ENCODE data around the gene LRRC66.

- TF ChIP-seq CTCF (IDR thresholded peaks at IDR 0.05; ENCODE audit: poor library complexity, severe bottlenecking) (no peak), MXI1 (conservative IDR thresholded peaks at IDR 0.05; ENCODE audit: poor library complexity, severe bottlenecking) (no peak), SMC3 (conservative IDR thresholded peaks at IDR 0.05; ENCODE audit: poor library complexity) (no peak), TAF1 (IDR thresholded peaks at IDR 0.05; ENCODE audit: low read depth) (no peak), EZH2 (IDR thresholded peaks at IDR 0.05; ENCODE audit: borderline replicate concordance, insufficient read depth, low read length, poor library complexity, severe bottlenecking) (no peak), POLR2AphosphoS5 (IDR thresholded peaks at IDR 0.05) (no peak)
These were observed 39.2 kb upstream of the LRRC66 start for GRCh38 chr4:52059372-52059771.
